Muscle layer of colon (tissue), 2 donors: ENCODE measurements around the gene USP40.
"Not testable (repeated sequence)": the region's sequence is repeated elsewhere in the genome, so short reads cannot be mapped to it uniquely, and the experiment has no call there.

Experiments
- H3K27ac ChIP-seq: one replicate; pipeline ENCODE4 v1.7.0; 2013; ENCODE audit warnings: low read depth, mild to moderate bottlenecking, low read length, moderate library complexity
- H3K27me3 ChIP-seq, 2 donors: one replicate each; pipeline ENCODE4 v1.7.0; 2013; ENCODE audit warnings: low read length in 2 of 2, mild to moderate bottlenecking in 2 of 2; ENCODE audit not compliant: insufficient read depth in 2 of 2, control insufficient read depth in 1 of 2
- H3K36me3 ChIP-seq: one replicate; pipeline ENCODE4 v1.7.0; 2013; ENCODE audit warnings: mild to moderate bottlenecking, low read length; ENCODE audit not compliant: insufficient read depth
- H3K4me1 ChIP-seq: one replicate; pipeline ENCODE4 v1.7.0; 2013; ENCODE audit warnings: mild to moderate bottlenecking, low read length; ENCODE audit not compliant: insufficient read depth
- H3K4me3 ChIP-seq, 2 donors: one replicate each; pipeline ENCODE4 v1.7.0; 2013; ENCODE audit warnings: low read length in 2 of 2, low read depth in 1 of 2, mild to moderate bottlenecking in 1 of 2, moderate library complexity in 1 of 2
- H3K9ac ChIP-seq: one replicate; pipeline ENCODE4 v1.7.0; 2013; ENCODE audit warnings: low read length
- H3K9me3 ChIP-seq: one replicate; pipeline ENCODE4 v1.7.0; 2013; ENCODE audit warnings: mild to moderate bottlenecking, low read length
- donor health status: abdominal sarcoma.
- donor health status: Adenocarcinoma of cecum.

USP40 gene

GRCh38 chr2:233566141-233566956 lies at the start of gene USP40:
Gene USP40 (minus strand): TSS chr2:233566782. CDS start chr2:233565554, 1,228 bp downstream.
- H3K4me3 ChIP-seq: peak within 1 kb of the TSS; percentile 66 to 72
- H3K27ac ChIP-seq: peak within 1 kb of the TSS; percentile 74
- H3K4me1 ChIP-seq: peaks cover 7% of the 10 kb centered on the region
- H3K27me3 ChIP-seq: no peaks in the 10 kb centered on the region
- H3K9me3 ChIP-seq: no peaks in the 10 kb centered on the region
- H3K36me3 ChIP-seq: no peaks in the 10 kb centered on the region
- H3K9ac ChIP-seq: peak within 1 kb of the TSS; percentile 59

DNA sequence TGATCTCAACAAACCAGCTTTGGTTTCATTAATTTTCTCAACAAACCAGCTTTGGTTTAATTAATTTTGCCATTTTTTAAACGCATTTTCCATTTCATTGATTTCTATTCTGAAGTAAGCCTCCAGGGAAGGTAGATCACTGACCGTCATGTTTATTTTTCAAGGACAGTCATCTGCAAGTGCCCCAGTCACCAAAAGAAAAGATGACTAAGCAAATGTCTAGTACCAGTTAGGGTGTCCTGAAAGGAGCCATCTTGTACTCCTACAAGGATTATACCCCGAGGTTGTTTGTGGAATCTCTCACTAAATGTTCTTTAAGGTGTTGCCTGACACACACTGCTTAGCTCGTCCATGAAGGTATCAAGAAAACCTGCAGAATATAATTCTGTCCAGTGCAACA lies 44.7 kb upstream of the USP40 start:
- H3K36me3 ChIP-seq: no peaks in the 10 kb centered on the region
- no peak overlapping the region for H3K9ac ChIP-seq
- no peak overlapping the region for H3K27ac ChIP-seq
- H3K27me3 ChIP-seq: no peaks in the 10 kb centered on the region
- no peak overlapping the region for H3K4me3 ChIP-seq
- H3K9me3 ChIP-seq: no peaks in the 10 kb centered on the region
- H3K4me1 ChIP-seq: no peaks in the 10 kb centered on the region

- Histone ChIP-seq H3K9ac (no peak overlapping the region), H3K4me1 (no peaks in the 10 kb centered on the region), H3K9me3 (no peaks in the 10 kb centered on the region), H3K27ac (no peak overlapping the region), H3K36me3 (no peaks in the 10 kb centered on the region), H3K4me3 (no peak overlapping the region), H3K27me3 (no peaks in the 10 kb centered on the region)
Observed at GRCh38 chr2:233605680-233606079, 39.1 kb upstream of the USP40 start.

DNA sequence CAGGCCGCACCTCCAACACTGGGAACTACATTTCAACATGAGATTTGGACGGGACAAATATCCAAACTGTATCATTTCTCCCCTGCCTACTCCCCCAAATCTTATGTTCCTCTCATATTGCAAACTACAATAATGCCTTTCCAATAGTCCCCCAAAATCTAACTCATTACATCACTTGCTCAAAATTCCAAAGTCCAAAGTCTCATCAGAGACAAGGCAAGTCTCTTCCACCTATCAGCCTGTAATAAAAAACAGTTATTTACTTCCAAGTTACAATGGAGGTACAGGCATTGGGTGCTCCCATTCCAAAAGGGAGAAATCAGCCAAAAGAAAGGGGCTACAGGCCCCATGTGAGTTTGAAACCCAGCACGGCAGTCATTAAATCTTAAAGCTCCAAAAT lies 38.2 kb upstream of the USP40 start:
- Histone ChIP-seq H3K27ac (no peak overlapping the region), H3K27me3 (no peaks in the 10 kb centered on the region), H3K9me3 (no peaks in the 10 kb centered on the region), H3K36me3 (no peaks in the 10 kb centered on the region), H3K4me1 (no peaks in the 10 kb centered on the region), H3K4me3 (no peak overlapping the region), H3K9ac (no peak overlapping the region)

- Histone ChIP-seq H3K9me3 (no peaks in the 10 kb centered on the region), H3K36me3 (no peaks in the 10 kb centered on the region), H3K4me1 (no peaks in the 10 kb centered on the region), H3K9ac (no peak overlapping the region), H3K4me3 (no peak overlapping the region), H3K27me3 (no peaks in the 10 kb centered on the region), H3K27ac (no peak overlapping the region)
Observed at GRCh38 chr2:233603520-233603919, 36.9 kb upstream of the USP40 start.

- Histone ChIP-seq H3K27me3 (no peaks in the 10 kb centered on the region), H3K27ac (no peak overlapping the region), H3K9me3 (no peaks in the 10 kb centered on the region), H3K4me3 (no peak overlapping the region), H3K9ac (no peak overlapping the region), H3K36me3 (no peaks in the 10 kb centered on the region), H3K4me1 (peaks cover 6% of the 10 kb centered on the region)
Observed at GRCh38 chr2:233602076-233602475, 35.5 kb upstream of the USP40 start.

GRCh38 chr2:233600386-233600785 lies 33.8 kb upstream of the USP40 start:
- no peak overlapping the region for H3K9ac ChIP-seq
- H3K36me3 ChIP-seq: no peaks in the 10 kb centered on the region
- H3K9me3 ChIP-seq: no peaks in the 10 kb centered on the region
- no peaks in the 10 kb centered on the region for H3K27me3 ChIP-seq
- H3K27ac ChIP-seq: no peak overlapping the region
- H3K4me1 ChIP-seq: peaks cover 6% of the 10 kb centered on the region
- H3K4me3 ChIP-seq: no peak overlapping the region

DNA sequence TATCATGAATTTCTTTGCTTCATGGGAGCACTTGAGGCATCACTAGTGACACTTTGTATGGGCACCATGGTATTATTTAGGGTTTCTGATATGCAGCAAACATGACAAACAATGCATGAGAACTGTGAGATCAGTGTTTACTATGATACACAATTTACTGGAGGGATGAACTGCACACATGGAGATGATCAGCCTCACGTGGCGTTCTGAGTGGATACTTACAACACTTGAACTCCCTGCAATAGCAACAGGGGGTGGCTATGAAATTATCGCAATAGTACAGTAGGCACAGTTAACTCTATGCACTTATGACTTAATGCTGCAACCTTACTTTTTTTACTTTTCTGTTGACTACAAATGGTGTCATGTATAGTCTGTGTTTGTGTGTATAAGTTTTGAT lies 32.4 kb upstream of the USP40 start:
- Histone ChIP-seq H3K9me3 (no peaks in the 10 kb centered on the region), H3K4me3 (no peak overlapping the region), H3K27ac (no peak overlapping the region), H3K27me3 (no peaks in the 10 kb centered on the region), H3K9ac (no peak overlapping the region), H3K36me3 (no peaks in the 10 kb centered on the region), H3K4me1 (peaks cover 6% of the 10 kb centered on the region)

GRCh38 chr2:233597522-233597921 lies 30.9 kb upstream of the USP40 start:
- Histone ChIP-seq H3K9ac (no peak overlapping the region), H3K36me3 (no peaks in the 10 kb centered on the region), H3K27me3 (no peaks in the 10 kb centered on the region), H3K27ac (no peak overlapping the region), H3K9me3 (no peaks in the 10 kb centered on the region), H3K4me1 (peaks cover 6% of the 10 kb centered on the region), H3K4me3 (no peak overlapping the region)

GRCh38 chr2:233593201-233593600 lies 26.6 kb upstream of the USP40 start:
- no peak overlapping the region for H3K4me3 ChIP-seq
- H3K9me3 ChIP-seq: no peaks in the 10 kb centered on the region
- no peaks in the 10 kb centered on the region for H3K36me3 ChIP-seq
- peaks cover 6% of the 10 kb centered on the region for H3K4me1 ChIP-seq
- H3K9ac ChIP-seq: no peak overlapping the region
- H3K27ac ChIP-seq: no peak overlapping the region
- no peaks in the 10 kb centered on the region for H3K27me3 ChIP-seq

DNA sequence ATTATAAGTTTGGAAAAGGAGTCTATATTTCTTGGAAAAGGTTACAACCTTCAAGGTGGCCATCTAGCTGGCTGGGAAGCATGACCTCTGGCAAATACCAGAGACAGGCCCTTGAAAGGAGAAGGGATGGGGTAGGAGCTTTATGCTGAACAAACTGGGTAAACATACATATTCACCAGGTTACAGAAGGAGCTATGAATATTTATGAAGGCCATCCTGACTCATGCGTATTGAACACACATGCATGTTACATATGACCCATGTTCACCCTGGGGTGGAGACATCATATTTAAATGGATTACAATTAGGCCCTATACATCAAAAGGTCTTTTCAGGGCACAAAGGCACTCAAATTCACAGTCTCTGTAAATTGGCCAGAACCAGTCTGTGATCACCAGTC lies 26.1 kb upstream of the USP40 start:
- not testable (repeated sequence) for H3K9ac ChIP-seq, H3K4me3 ChIP-seq, H3K27me3 ChIP-seq, H3K9me3 ChIP-seq, H3K4me1 ChIP-seq, H3K27ac ChIP-seq, H3K36me3 ChIP-seq

DNA sequence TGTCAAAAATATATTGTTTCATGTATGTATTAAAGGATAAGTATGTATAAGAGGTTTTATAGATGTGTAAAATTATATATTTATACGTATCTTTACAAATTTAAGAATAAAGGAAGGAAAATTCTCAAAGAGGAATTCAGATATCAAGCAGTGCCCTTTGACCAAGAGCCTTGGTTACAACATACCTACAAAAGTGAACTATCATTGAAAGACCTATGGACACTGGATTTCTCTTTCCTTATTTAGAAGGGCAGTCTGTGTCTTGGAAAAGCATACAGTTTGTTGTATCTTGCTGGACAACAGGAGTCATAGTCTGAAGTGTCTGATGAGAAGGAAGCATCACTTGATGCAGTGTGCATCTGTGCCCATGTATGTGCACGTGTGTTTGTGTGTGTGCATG lies 21.8 kb upstream of the USP40 start:
- H3K9me3 ChIP-seq: no peaks in the 10 kb centered on the region
- no peaks in the 10 kb centered on the region for H3K27me3 ChIP-seq
- H3K4me3 ChIP-seq: no peak overlapping the region
- no peaks in the 10 kb centered on the region for H3K4me1 ChIP-seq
- H3K9ac ChIP-seq: no peak overlapping the region
- H3K27ac ChIP-seq: no peak overlapping the region
- no peaks in the 10 kb centered on the region for H3K36me3 ChIP-seq
